K562 (cell line): Measurements from ENCODE around the gene NTRK2. TPM values are rescaled to one million over a fixed set of nuclear protein-coding genes. Genes with fewer than 3 reads are reported as not detected.

ENCODE experiments used
- ATAC-seq: fragments of 200-7000 bp; cut with Tn5 transposase; 3 replicates; pipeline ENCODE4 v1.9.1; 2020; ENCODE audit warnings: moderate library complexity
- BruUV-seq: library from RNA; stranded (reverse); fragments of 400-500 nt; replicated peaks from 2 replicates; lab custom pipeline; 2021; lab: Mats Ljungman, UMichigan
- CTCF ChIA-PET: fragments of 300-600 bp; formaldehyde crosslinking; extraction: SDS; loops from one replicate; lab custom pipeline; 2021; ENCODE audit warnings: low intra/inter-chr PET ratio; lab: Yijun Ruan, JAX
- POLR2A ChIA-PET: fragments of 300-600, 350-650 bp; sonication (Branson Sonifier 250); formaldehyde crosslinking; extraction: SDS; loops from one replicate; lab custom pipeline; 2021; ENCODE audit warnings: antibody characterized with exemption, inconsistent platforms; lab: Yijun Ruan, JAX
- DNase-seq, 4 experiments: peaks; one replicate each; pipeline versions ENCODE4 v3.0.0 to v3.0.0-alpha.2; 2011 to 2018; ENCODE audit warnings: low spot score in 3 of 4, mixed read lengths in 3 of 4; ENCODE audit errors: extremely low read depth in 1 of 4
- FAIRE-seq: peaks from 2 replicates; lab custom pipeline; 2011; peaks lifted over from hg19 to GRCh38; lab: Jason Lieb, UNC
- H2AFZ ChIP-seq: 2 replicates; pipeline ENCODE4 v1.6.0; 2011; ENCODE audit warnings: low read depth, low read length, control low read depth, inconsistent platforms
- H3K27ac ChIP-seq: fragments of 200-600 bp; 3 replicates; pipeline ENCODE4 v1.8.0; 2011; ENCODE audit warnings: low read depth, mild to moderate bottlenecking, control low read depth, inconsistent platforms, low read length, moderate library complexity, mixed read lengths; ENCODE audit errors: extremely low read depth
- H3K27me3 ChIP-seq, 2 experiments: fragments of 300-600 bp in 1 of 2; 2 replicates in 1 of 2; 3 replicates in 1 of 2; pipeline versions ENCODE4 v1.6.0 to v1.8.0; 2011; ENCODE audit warnings: inconsistent platforms in 2 of 2, low read length in 2 of 2, mild to moderate bottlenecking in 1 of 2, mixed read lengths in 1 of 2, moderate library complexity in 1 of 2; ENCODE audit not compliant: control insufficient read depth in 2 of 2, insufficient read depth in 2 of 2
- H3K36me3 ChIP-seq: fragments of 300-600 bp; 3 replicates; pipeline ENCODE4 v1.8.0; 2011; ENCODE audit warnings: mild to moderate bottlenecking, low read length, inconsistent platforms; ENCODE audit not compliant: control insufficient read depth, insufficient read depth
- H3K4me1 ChIP-seq, 2 experiments: fragments of 200-600 bp in 1 of 2; replicated peaks in 1 of 2; 2 replicates in 1 of 2; 3 replicates in 1 of 2; pipeline versions ENCODE4 v1.5.1 to v1.8.0; 2011; ENCODE audit warnings: inconsistent platforms in 2 of 2, low read length in 2 of 2, mild to moderate bottlenecking in 1 of 2, mixed read lengths in 1 of 2, moderate library complexity in 1 of 2; ENCODE audit not compliant: control insufficient read depth in 2 of 2, insufficient read depth in 2 of 2
- H3K4me2 ChIP-seq: 2 replicates; pipeline ENCODE4 v1.6.1; 2011; ENCODE audit warnings: low read length, control low read depth, inconsistent platforms, mixed read lengths; ENCODE audit not compliant: insufficient read depth
- H3K4me3 ChIP-seq: fragments of 200-600 bp; sonication (generic), shearing (Covaris generic); 2 replicates; pipeline ENCODE4 v1.5.1; 2016; ENCODE audit warnings: control low read depth, inconsistent platforms
- H3K79me2 ChIP-seq: fragments of 200-600 bp; 3 replicates; pipeline ENCODE4 v1.8.0; 2011; ENCODE audit warnings: low read length, inconsistent platforms; ENCODE audit not compliant: control insufficient read depth, insufficient read depth
- H3K9ac ChIP-seq, 2 experiments: 2 replicates each; pipeline versions ENCODE4 v1.6.0 to v1.6.1; 2011; ENCODE audit warnings: low read depth in 2 of 2, low read length in 2 of 2, control low read depth in 1 of 2, inconsistent platforms in 1 of 2, mild to moderate bottlenecking in 1 of 2, mixed read lengths in 1 of 2; ENCODE audit not compliant: insufficient read depth in 1 of 2
- H3K9me1 ChIP-seq: one replicate; pipeline ENCODE4 v1.6.0; 2011; ENCODE audit warnings: inconsistent platforms, mild to moderate bottlenecking, low read length, moderate library complexity; ENCODE audit not compliant: control insufficient read depth, insufficient read depth
- H3K9me3 ChIP-seq: replicated peaks from 2 replicates; pipeline ENCODE4 v1.5.1; 2011; ENCODE audit warnings: low read depth, low read length, inconsistent platforms; ENCODE audit not compliant: control insufficient read depth, insufficient read depth
- H4K20me1 ChIP-seq: replicated peaks from 2 replicates; pipeline ENCODE4 v1.6.1; 2011; ENCODE audit warnings: low read length, inconsistent platforms, mixed read lengths; ENCODE audit not compliant: control insufficient read depth, insufficient read depth
- STAG1 ChIP-seq: sonication (generic); formaldehyde crosslinking; IDR thresholded peaks from 2 replicates; pipeline ENCODE4 v1.5.0; 2020; ENCODE audit warnings: missing genetic modification reagents, borderline replicate concordance
- WGBS: fragments of 100-300 bp; shearing (Covaris generic); methylation state at CpG from one replicate; pipeline ENCODE4 v1.1.6; 2016; ENCODE audit warnings: low coverage, mixed read lengths; ENCODE audit not compliant: insufficient coverage; ENCODE audit errors: missing lambda C conversion rate; 5-methylcytosine and 5-hydroxymethylcytosine counted together
- in situ Hi-C: fragments of 300-500 bp; cut with MboI; formaldehyde crosslinking; loops from 4 replicates; pipeline ENCODE4 v1.15.0; 2018; ENCODE audit warnings: inconsistent platforms, mixed read lengths
- intact Hi-C: fragments of 100-400 bp; cut with micrococcal nuclease; formaldehyde crosslinking; loops from 2 replicates; pipeline ENCODE4 v1.14.2; 2022
- polyA plus RNA-seq, 8 experiments: library from polyadenylated mRNA; depleted of rRNA in 4 of 8; stranded (reverse) in 5 of 8; unstranded in 3 of 8; fragments of >200 nt; fragmentation: Nextera tagmentation in 2 of 8; fragmentation: Illumina TruSeq in 1 of 8; extraction: Ambion mirVana in 2 of 8; extraction: Trizol in 1 of 8; gene quantifications; 2 replicates each; pipeline versions ENCODE4 v1.2.1 to v1.2.3, GENCODE V29; 2011 to 2014; ENCODE audit warnings: inconsistent platforms in 1 of 8, missing spikeins in 1 of 8
- total RNA-seq, 7 experiments: library from RNA; depleted of rRNA in 6 of 7; stranded (reverse); fragments of >200 nt in 6 of 7; fragmentation: Illumina TruSeq in 2 of 7; extraction: Trizol in 2 of 7; gene quantifications; 2 replicates each; pipeline versions ENCODE4 v1.2.1 to v1.2.3, GENCODE V29; 2011 to 2021; ENCODE audit warnings: low replicate concordance in 1 of 7
- TF ChIP-seq, protein P1 (sequence below): sonication (generic); formaldehyde crosslinking; IDR thresholded peaks from 2 replicates; pipeline ENCODE4 v1.8.0; 2023; ENCODE audit warnings: missing genetic modification reagents, mild to moderate bottlenecking, borderline replicate concordance
- TF ChIP-seq, protein P2 (sequence below): sonication (generic); formaldehyde crosslinking; IDR thresholded peaks from 2 replicates; pipeline ENCODE4 v1.4.0; 2020; ENCODE audit warnings: mild to moderate bottlenecking, missing genetic modification reagents

The NTRK2 gene
- total and polyA plus RNA-seq, 9 of the 15 experiments (the other 6 are each of a cell fraction or from before 2014, with no cell fraction given), result not detected

DNA sequence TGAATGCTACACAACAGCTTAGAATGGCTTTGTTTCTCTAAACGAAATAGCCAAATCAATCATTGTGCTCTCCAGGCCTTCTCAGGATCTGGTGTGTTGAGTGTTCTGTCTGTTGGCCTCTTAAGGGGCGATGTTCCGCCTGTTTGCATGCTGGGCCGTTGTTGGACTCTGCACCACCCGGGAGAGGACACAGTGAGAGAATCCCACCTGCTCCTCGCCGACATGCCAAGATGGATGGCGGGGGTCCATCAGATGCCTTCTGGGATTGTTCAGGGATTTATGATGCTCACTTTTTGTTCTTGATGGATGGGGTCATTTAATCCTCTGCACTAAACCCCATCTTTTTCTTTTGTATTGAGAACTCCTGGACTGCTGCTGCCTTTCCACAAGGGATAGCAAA, 159.9 kb downstream of the NTRK2 start:
- H3K27ac ChIP-seq, result no peak overlapping the region
- no peak for ATAC-seq
- H3K27me3 ChIP-seq, result no peaks in the 10 kb centered on the region
- H3K4me2 ChIP-seq, result no peak overlapping the region
- H3K9me3 ChIP-seq, result no peaks in the 10 kb centered on the region
- no peaks in the 10 kb centered on the region for H3K9me1 ChIP-seq
- CTCF ChIA-PET, result no interaction called here
- no peak overlapping the region for H2AFZ ChIP-seq
- H3K4me3 ChIP-seq, result no peak overlapping the region
- WGBS, result 0% methylated on average over 6 of the region's 8 CpGs
- no peak for TF ChIP-seq STAG1 (CRISPR knock-in tag)
- TF ChIP-seq, protein P1, sequence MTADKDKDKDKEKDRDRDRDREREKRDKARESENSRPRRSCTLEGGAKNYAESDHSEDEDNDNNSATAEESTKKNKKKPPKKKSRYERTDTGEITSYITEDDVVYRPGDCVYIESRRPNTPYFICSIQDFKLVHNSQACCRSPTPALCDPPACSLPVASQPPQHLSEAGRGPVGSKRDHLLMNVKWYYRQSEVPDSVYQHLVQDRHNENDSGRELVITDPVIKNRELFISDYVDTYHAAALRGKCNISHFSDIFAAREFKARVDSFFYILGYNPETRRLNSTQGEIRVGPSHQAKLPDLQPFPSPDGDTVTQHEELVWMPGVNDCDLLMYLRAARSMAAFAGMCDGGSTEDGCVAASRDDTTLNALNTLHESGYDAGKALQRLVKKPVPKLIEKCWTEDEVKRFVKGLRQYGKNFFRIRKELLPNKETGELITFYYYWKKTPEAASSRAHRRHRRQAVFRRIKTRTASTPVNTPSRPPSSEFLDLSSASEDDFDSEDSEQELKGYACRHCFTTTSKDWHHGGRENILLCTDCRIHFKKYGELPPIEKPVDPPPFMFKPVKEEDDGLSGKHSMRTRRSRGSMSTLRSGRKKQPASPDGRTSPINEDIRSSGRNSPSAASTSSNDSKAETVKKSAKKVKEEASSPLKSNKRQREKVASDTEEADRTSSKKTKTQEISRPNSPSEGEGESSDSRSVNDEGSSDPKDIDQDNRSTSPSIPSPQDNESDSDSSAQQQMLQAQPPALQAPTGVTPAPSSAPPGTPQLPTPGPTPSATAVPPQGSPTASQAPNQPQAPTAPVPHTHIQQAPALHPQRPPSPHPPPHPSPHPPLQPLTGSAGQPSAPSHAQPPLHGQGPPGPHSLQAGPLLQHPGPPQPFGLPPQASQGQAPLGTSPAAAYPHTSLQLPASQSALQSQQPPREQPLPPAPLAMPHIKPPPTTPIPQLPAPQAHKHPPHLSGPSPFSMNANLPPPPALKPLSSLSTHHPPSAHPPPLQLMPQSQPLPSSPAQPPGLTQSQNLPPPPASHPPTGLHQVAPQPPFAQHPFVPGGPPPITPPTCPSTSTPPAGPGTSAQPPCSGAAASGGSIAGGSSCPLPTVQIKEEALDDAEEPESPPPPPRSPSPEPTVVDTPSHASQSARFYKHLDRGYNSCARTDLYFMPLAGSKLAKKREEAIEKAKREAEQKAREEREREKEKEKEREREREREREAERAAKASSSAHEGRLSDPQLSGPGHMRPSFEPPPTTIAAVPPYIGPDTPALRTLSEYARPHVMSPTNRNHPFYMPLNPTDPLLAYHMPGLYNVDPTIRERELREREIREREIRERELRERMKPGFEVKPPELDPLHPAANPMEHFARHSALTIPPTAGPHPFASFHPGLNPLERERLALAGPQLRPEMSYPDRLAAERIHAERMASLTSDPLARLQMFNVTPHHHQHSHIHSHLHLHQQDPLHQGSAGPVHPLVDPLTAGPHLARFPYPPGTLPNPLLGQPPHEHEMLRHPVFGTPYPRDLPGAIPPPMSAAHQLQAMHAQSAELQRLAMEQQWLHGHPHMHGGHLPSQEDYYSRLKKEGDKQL (CRISPR knock-in tag), result no peak
- TF ChIP-seq, protein P2, sequence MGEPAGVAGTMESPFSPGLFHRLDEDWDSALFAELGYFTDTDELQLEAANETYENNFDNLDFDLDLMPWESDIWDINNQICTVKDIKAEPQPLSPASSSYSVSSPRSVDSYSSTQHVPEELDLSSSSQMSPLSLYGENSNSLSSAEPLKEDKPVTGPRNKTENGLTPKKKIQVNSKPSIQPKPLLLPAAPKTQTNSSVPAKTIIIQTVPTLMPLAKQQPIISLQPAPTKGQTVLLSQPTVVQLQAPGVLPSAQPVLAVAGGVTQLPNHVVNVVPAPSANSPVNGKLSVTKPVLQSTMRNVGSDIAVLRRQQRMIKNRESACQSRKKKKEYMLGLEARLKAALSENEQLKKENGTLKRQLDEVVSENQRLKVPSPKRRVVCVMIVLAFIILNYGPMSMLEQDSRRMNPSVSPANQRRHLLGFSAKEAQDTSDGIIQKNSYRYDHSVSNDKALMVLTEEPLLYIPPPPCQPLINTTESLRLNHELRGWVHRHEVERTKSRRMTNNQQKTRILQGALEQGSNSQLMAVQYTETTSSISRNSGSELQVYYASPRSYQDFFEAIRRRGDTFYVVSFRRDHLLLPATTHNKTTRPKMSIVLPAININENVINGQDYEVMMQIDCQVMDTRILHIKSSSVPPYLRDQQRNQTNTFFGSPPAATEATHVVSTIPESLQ (CRISPR knock-in tag), result no peak
- H3K9ac ChIP-seq, result no peak overlapping the region
- no peaks in the 10 kb centered on the region for H3K4me1 ChIP-seq
- no peak for DNase-seq
- H3K79me2 ChIP-seq, result no peaks in the 10 kb centered on the region
- no peak for FAIRE-seq
- H4K20me1 ChIP-seq, result no peaks in the 10 kb centered on the region
- POLR2A ChIA-PET, result no interaction called here
- H3K36me3 ChIP-seq, result no peaks in the 10 kb centered on the region
- BruUV-seq, result no TSS peak
- in situ Hi-C loops, result no loop called here
- intact Hi-C loops, result no loop called here
